ENCODE data around the gene RSRP1.

The RSRP1 gene

DNA sequence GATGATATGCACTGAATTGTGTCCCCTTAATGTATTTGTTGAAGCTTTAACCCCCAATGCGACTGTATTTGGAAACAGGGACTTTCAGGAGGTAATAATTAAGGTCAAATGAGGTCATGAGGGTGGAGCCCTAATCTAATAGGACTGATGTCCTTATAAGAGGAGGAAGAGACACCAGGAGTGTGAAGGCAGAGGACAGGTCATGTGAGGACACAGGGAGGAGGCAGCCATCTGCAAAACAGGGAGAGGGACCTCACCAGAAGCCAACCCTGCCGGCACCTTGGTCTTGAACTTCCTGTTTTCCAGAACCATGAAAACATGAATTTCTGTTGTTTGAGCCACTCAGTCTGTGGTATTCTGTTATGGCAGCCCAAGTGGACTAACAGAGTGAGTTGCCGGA is 30.2 kb downstream of the RSRP1 start:
- DNase-seq = no peak

DNA sequence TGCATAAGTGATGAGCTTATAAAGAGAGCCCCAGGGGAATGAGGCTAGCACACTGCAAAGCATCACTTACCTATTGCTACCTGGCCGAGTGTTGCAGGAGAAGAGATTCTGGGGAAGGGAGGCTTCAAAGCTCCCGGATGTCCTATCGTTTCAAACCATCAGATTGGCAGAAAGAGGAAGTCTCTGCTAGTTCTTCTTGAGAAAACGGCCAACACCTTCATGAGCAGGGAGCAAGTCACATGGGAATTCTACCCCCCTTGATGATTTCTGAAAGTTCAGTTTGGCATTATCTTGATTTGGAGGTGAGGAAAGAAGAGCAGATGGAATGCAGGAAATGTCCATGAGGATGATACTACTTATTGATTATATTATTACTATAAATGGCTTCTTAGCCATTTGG is 31.1 kb downstream of the RSRP1 start:
- no peak for DNase-seq

DNA sequence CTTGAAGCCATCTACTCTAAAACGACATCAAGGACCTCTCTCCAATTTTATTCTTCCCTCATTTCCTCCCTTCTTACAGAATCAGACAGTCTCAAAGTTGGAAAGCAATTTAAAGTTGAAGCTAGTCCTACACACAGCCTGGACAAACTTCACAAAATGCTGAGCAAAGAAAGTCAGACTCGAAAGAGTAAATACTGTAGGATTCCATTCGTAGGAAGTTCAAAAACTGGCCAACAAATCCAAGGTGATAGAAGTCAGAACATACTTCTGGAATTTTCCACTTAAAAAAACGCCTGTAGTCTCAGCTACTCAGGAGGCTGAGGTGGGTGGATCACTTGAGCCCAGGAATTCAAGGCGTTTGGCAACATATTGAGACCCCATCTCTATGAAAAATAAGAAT is 34.5 kb downstream of the RSRP1 start:
- no peak for DNase-seq

DNA sequence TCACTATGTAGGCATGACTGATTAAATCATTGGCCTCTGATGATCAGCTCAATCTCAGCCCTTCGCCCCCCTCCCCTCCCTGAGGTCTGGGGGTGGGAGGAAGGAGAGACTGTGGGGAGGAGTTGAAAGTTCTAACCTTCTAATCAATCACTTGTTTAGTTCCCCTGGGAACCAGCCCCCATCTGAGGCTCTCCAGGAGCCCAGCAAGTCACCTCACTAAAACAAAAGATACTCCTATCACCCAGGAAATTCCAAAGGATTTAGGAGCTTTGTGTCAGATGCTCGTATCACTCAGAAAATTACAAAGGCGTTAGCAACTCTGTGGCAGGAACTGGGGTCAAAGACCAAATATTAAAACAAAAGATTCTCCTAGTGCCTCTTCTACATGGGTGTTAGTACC is 36.5 kb downstream of the RSRP1 start:
- no peak for DNase-seq

DNA sequence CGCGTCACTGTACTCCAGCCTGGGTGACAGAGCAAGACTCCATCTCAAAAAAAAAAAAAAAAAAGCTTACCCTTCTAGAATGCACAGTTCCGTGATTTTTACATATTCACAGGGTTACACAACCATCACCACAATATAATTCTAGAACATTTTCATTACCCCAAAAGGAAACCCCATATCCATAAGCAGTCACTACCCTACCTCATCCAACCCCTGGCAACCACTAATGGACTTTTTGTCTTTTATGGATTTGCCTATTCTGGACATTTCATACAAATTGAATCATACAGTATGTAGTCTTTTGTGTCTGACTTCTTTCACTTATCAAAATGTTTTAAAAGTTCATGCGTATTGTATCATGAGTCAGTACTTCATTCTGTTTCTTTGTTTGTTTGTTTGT is 37.7 kb downstream of the RSRP1 start:
- no peak for DNase-seq

DNA sequence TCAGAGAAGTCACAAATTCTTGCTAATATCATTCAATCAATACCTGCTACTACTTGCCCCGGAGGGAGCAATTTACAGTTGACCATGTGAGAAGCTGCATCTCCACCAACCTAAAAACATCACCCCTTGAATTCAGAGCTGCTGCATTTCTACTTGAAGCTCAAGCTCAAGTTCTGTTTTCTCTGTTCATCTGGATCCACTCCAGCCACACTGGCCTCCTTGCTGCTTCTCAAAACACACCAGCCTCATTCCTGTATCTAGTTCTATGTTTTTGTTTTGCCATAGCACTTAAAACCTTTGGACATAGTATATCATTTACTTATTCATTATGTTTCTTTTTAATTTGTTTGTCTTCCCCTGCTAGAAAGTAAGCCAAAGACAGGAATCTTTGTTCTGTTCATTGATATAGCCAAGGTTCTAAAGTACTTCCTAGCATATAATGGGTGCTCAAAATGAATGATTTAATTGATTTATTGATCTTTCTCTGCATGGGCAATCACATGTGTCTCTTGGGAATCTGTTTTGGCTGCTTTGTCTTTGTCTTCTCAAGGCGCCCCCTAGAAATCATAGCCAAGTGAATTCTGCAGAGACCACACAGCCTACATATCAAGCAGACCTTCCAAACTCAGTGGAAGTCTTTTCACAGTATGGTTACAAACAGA is 38.6 kb downstream of the RSRP1 start:
- no peak for DNase-seq

DNA sequence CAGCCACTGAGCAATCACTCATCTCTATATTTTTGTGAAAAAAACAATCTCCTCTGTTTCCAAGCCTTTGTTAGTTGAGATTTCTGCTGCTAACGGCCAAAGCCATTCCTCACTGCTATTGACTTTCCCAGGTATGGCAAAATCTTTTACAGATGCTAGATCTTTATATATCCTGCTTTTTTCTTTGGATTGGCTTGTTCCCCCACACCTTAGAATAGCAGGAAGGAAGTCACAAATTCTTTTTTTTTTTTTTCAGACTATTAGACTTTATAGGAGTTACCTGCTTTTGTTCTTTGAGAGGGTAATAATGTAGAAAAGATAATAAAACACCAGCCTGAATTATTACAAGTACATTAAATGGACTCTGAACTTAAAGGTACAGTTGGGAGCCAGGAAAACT is 39.2 kb downstream of the RSRP1 start:
- DNase-seq = no peak

DNA sequence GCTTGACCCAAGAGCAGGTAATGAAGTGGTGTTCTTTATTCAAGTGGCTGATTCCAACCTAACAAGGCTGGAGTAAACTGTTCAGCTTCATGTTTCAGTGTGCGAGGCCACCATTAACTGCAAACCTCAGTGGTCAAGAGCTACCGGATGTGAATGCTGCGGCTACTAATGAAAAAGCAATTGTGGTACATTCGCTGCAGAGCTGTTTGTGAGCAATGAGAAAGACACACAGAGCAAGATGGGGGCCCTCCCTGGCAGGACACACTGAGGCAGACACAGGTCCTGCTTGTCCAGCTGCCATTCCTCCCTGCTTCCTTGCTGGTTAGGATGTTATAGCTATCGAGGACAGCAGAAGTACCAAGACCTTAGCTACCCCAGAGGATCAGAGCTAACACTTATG is 41.1 kb downstream of the RSRP1 start:
- no peak for DNase-seq

DNA sequence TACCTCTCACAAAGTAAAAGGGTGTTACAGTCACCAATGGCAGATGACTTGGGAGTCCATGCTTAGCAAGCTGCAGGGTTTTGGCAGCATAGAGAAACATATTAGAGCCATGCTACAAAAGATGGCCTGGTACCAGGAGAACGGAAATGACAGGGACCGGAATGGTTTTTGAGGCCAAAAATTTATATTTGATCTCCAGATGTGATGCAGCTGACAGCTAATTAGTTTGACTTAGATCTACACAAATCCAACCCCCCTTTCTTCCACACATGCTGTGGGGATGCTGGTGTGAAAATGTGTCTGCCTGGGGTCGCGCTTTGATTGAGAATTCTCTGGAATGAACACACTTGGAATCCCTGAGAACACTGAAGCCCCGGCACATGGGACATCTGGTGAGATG is 41.5 kb downstream of the RSRP1 start:
- DNase-seq = no peak

DNA sequence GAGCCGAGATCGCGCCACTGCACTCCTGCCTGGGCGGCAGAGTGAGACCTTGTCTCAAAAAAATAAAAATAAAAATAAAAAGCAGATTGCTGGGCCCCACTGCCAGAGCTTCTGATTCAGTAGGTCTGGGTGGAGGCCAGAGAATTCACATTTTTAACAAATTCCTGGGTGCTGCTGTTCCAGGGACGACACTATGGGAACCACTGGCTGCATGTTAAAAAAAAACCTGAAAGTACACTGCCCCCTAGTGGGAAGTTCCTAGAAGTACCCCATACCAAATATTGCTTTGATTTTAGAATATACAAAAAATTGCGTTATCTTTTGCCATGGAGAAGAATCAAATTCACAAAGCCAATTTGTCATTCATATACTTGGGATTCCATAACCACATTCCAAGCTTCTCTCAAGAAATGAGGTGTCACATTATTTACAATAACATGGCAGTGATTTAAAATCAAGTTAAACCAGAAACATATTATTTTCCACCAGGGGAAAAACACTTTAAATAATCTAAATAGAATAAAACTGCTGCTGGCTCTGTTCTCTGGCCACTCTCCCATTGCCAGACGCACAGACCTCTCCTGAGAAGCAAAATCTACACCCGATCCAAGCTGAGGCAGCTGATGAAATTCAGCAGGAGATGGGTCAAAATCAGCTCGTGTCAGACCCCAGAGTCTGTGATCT is 42.3 kb downstream of the RSRP1 start:
- DNase-seq = no peak

DNA sequence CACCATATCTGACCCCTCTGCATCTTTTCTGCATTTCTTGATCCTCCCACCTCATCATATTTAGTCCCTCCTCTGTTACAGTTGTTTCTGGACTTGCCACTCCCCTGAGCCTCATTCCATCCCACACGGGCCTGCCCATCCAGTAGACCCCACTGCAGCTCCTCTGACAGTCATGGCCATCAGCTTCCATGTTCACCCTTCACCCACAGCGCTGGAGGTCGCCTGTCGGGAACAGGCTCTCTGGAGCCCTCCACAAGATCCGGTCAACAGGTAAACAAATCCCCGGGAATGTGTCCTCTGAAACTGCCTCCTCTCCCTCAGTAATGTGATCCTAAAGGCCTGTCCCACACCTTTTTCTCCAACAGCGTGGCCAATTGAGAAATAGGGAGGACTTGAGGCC is 46.2 kb downstream of the RSRP1 start:
- DNase-seq = no peak

DNA sequence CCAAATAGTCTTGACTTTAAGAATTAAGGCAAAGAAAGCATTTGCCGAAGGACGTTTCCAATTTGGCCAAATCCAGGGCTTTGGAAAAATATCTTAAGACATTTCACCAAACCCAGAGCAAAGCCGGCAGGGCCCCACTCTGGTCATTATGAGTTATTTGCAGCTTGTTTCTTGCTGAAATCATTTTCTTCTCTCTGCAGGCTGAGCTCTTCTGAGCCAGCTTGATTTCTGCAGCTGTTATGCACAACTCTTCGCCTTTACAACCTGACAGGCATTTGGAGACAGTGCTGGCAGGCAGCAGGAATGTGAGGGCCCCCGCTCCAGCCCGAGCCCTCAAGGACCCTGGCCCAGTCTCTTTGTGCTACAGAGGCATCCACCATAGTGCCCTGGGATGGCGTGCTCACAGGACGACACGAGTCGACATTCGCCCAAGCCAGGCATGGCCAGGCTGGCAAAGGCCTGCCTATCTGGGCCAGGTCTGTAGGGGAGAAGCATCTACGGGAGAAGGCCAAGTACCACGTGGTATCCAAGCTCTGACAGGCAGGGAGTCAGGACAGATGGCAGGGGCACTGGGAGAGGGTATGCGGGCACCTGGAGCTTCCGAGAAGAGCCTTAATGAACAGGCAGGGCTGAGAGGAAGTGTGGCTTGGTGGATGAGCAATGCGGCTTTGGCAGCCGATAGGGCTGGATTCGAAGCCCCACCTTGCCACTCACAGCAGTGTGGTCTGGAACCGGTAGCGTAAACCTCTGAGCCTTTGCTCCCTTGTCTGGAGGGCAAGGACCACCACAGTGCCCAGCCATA is 47.2 kb downstream of the RSRP1 start:
- DNase-seq = no peak

DNA sequence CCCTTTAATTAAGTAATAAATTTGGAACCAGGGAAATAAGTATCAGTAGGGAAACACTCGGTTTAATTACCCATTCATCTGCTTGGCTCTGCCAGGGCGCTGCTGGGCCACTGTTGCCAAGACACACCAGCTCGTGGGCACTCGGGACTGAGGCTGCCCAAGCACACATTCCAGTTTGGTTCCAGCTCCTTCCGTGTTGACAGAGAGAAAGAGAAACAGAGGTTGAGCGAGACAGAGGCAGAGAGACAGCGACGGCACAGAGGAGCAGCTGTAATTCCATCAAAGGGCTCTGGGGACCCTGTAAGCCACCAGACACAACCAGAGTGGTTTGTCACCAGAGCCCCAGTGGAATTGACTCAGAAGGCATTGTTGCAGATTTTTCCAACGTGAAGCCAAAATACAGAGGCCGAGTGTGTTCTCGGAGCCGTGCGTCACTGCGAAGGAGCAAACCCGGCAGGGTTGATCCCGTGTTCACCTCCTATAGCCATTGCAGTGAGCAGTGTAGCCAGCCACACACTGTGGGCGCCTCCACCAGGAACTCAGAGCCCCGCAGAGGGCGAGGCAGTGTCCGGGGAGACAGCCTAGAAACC is 48.5 kb downstream of the RSRP1 start:
- no peak for DNase-seq

DNA sequence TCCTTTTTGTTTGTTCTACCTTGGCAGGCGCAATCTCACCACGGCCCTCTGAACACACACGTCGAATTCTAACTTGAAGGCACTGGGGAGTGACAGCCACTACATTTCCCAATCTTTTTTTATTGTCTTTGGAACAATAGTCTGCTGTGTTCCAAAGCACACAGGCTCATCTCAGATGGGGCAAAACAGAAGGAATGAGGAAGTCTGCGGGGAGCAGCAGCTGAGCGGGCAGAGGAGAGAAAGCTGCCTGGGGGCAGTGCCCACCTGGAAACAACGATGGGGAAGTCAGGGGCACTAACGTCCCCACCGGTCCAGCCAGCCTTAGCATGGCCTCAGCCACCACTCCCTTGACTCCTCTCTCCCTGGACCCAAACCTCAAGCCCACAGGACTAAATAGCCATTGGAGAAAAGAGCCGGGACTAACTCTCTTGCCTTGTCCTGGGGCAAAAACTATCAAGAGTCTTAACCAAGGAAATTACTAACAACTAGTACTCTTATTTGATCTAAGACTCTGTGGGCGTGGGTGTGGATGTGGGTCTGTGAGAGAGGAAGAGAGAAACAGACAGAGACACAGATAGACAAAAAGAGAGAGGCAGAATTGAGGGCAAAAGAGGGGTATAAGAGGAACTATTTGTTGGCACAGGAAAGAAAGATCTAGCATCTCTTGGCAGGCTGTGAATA is 49.1 kb downstream of the RSRP1 start:
- DNase-seq = no peak

DNA sequence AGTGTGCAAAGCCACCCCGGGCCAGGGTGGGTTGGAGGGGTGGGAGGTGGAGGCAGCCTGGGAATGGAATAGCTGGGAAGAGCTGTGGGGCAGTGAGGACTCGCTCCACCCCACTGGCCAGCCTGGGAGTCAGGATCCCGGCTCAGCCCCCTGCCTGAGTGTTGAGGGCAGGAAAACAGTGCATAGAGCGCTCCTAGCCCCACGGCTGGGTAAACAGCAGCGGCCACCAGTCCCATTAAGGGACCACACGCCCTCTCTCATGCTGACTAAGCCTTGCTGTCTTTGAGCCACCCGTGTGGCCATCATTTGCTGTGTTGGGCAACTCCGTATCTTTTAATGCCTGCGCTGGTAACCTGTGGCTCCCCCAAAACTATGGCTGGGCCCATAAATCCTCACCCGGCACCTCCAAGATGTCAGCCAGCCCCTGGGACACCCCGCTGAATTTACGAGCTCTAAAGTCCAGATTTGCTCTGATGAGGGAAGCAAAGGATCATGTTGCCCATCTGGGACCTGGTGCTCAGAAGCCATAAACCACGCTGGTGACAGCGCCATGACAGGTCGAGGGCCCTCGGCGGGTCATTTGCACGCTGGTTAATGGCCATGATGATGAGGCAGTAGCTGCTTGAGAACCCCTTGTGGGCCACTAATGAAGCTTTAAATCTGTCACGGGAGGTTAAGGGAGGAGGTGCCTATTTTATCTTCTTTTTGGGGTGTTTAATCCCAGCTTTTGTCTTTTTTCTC is 49.8 kb downstream of the RSRP1 start:
- DNase-seq = peak; percentile 40

DNA sequence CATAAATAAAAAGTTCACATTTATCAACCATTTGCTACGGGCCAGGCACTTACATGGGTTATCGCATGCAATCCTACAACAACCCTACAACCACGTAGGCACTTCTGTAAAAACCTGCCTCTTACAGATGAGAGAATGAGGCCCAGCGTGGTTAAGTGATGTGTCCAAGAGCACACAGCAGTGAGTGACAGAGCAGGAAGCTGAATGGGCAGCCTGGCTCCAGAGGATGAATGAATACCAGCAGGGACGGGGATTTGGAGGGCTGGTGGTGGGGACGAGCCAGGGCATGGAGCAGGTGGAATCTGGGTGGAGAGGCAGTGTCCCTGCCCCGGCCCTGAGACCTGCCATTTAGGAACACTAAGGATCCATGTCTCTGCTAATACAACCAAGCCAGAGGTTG is 50.4 kb downstream of the RSRP1 start:
- no peak for DNase-seq

DNA sequence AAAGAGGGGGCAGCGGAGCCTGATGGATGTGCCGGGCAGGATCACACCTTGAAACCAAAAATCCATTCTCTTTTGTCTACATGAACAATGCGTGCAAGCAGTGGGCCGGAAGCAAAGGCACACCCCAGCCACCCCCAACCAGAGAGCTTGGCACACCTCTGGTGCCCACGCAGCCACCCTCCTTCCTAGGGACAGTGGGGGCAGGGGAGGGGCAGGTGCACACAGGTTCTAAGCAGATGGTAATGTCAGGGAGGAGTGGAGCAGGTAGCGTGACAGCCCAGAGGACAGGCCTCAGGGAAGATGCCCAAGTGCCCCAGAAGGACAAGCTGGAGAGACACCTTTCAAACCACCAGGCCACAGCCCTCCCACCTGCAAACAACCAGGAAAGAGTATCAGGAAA is 51.4 kb downstream of the RSRP1 start:
- DNase-seq = no peak

DNA sequence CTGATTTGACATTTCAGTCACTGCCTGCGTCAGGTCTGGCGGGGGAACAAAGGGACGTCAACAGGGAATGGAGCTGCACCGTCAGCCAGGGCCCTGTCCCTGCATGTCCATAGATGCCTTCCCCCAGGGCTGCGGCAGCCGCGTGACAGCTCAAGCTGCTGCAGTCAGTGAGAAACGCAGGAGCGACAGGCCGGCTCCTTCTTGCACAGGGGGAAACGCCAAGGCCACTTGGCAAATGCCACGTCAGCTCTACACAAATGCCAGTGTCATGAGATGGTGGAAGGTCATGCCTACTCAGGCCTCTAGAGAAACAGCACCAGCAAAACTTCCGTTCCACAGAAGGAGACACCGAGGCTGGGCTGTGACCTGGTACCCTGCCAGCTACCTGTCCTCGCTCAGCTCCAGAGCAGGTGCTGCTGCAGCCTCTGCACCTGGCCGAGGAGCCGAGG is 52.7 kb downstream of the RSRP1 start:
- no peak for DNase-seq

DNA sequence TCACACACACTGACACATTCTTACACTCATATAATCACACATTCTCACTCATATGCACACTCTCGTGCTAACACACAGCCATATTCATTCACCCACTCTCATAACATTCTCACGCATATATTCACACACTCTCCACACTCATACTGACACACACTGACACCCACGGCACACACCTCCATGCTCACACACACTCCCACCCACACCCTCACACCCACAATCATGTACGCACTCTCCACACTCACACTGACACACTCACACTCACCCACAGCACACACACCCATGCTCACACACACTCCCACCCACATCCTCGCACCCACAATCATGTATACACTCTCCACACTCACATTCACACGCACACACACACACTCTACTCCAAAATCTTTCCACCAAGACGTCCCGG is 53.2 kb downstream of the RSRP1 start:
- DNase-seq = no peak

DNA sequence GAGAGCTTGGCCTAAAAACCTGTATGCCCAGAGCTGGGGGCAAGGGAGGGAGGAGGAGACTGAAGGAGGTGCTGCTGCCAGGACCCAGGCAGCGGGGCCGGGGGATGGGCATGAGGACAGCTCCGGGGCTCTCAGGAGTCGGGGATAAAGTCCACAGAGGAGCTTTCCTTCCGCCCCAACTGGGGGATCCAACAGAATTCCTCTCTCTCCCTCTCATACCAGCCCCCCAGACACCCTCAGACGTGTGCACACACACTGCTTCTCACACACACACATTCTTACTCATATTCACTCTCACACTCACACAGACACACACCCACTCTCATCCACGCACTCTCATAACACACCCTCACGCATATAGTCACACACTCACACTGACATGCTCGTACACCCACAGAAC is 54.0 kb downstream of the RSRP1 start:
- DNase-seq = no peak

Data from NCI-H510A (cell line).